Fibroblast of skin of right quadriceps (primary cell): Measurements from ENCODE around the gene SNAP25.
A peak's percentile ranks its signal among the peaks of the same experiment; 100 is the strongest.

ENCODE experiments used
- DNase-seq: peaks from one replicate; pipeline ENCODE4 v3.0.0-alpha.2; 2013

The SNAP25 gene

DNA sequence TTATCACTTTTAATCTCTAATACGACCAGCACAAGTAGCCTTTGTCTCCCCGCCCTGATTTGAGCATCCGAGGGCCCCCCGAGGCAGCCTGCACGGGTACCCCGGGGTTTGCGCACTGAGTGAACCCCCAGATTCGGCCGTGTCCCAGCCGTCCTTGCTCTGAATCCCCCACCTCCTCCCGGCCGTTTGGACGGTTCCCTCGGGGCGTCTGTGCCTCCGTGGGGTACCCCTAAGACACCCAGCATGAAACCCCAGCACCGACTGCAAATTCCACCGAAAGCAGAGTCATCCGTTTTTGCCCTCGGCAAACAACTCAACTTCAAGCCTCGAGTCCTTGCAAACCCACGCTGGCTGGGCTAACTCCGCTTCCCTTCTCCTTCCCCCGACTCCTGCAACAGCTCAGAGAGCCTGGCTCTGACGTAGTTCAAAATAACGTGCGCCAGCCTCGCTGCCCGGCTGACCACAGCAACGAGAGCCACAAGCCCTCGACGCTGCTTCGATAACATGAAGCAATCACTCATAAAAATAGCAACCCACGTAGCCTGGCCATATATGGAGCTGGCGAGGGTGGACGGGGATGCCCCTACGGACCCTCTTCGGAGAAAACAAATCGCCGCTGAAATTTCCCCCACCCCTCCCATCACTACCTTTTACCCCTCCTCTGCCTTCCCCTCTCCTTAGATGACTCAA, 764 bp upstream of the SNAP25 start:
- peak; percentile 86 for DNase-seq

DNA sequence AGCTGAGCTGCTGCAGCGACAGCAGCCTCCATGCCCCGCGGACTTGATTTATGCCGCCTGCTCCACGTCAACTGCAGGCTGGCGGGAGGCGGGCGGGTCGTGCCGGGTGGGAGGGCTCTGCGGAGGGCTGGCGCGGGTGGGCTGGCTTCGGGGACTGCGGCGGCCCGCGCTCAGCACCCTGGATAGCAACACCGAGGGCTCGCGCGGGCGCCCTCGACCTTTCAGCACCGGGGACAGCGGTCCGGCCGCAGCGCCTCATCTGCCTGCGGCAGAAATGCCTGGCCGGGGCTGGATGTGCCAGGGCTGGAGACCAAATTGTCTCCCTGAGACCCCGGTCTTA, 792 bp downstream of the SNAP25 start:
- DNase-seq: peak; percentile 69

DNA sequence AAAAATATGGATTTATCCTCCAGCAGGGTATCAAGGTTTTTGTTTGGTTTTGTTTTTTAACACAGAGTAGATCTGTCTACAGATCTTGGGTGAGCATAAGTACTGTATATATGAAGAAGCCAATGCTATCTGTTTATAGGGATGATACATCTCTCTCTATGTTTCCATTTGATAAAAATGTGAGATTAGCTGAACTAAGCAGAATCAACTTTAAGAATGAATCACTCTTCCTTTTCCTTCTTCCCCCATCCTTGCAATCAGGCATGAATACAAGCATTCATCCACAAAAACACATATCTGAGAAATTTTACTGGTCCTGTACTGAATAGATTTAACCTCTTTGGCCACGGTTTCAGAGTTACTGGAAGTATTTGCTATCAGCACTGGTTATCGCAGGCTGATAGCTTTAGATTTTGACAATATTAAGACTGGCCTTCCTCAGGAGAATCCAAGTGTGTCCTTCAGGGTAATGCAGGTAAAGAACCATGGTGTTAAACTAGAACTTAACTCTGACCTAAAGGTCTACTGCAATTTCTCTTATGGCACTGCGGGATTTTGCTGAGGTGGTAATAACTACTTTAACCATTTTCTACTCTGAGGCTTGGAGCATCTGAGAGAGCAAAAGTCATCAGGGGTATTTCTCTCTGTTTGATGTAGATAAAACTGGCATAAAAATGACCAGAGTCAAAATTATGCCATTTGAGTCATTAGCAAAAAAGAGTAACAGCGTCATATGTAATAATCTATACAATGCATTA, 1.5 kb downstream of the SNAP25 start:
- no peak for DNase-seq

DNA sequence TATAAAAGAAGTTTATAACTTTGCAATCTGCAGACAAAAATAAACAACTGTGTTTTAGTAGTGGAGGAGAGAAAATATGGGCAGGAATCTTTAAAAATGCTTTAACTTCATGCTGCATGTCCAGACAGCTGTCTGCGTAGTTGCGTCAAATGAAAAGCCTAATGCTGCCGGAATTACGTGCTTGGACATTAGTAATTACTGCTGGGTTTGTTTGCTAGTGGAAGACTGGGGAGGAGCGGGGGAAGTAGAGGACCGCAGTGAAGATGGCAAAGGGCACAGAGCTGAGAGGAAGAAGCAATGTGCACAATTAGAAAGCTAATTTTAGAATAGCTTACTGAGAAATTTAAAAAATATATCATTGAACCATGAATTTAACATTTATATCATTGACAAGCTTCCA, 2.4 kb downstream of the SNAP25 start:
- DNase-seq: no peak

DNA sequence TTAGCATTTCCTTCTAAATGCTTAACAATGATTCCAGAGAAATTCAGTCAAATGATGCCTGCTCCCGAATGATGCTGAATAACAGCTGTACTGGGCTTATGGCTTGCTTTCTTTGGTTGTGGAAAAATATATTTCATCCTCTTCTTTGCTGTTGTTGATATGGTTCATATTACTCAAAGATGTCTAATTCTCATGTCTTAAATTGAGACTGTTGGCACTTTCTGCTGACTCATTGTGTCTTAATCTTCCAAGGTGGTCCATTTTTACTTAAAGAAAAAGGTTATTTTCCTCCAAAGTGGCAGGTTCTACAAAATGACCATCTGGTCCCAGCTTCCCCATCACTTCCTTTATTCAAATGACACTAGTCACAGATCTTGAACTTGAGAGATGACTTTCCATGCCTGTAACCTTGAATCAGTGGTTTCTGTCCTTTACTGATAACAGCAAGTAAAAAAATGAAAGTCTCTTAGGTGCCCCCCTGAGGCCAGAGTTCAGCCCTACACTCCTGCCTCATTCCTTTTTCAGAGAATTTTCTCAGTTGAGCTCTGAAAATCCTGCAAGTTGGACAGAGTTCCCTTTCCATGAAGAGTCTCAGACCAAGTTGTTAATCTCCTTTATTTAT, 6.9 kb downstream of the SNAP25 start:
- no peak for DNase-seq

DNA sequence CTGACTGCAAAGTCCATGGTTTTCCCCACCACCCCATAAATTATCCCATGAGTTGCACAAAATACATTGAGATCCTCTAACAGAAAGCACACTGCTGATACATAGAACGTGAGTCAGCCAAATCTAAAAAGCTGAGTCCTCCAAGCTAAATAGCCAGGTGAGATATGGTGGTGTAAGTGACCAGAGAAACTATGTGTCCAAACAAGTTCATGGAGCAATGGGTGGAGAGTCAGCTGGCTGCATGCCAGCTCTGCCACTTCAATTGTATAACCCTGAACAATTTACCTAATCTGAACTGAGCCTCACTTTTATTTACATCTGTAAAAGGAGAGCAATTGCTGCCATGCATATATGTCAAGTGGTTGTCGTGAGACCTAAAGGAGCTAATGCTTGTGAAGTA, 9.7 kb downstream of the SNAP25 start:
- DNase-seq: no peak

DNA sequence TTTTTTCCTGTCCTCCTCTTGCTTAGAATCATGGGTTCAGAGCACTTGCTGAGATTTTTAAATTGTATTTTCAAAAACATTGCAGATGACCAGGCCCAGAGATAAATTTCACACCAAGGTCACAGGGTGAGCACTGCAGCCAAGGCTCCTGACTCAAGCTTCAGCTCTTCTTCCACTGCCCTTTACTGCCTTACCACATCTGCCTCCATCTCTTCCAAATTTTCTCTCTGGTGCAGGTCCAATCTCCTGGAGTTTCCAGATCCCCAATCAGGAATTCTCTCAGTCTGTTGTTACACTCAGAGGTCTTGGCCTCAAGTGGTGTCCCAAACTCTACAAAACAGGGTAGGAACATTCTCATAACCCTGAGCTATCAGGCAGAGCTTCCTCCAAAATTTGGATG, 12.7 kb downstream of the SNAP25 start:
- no peak for DNase-seq

DNA sequence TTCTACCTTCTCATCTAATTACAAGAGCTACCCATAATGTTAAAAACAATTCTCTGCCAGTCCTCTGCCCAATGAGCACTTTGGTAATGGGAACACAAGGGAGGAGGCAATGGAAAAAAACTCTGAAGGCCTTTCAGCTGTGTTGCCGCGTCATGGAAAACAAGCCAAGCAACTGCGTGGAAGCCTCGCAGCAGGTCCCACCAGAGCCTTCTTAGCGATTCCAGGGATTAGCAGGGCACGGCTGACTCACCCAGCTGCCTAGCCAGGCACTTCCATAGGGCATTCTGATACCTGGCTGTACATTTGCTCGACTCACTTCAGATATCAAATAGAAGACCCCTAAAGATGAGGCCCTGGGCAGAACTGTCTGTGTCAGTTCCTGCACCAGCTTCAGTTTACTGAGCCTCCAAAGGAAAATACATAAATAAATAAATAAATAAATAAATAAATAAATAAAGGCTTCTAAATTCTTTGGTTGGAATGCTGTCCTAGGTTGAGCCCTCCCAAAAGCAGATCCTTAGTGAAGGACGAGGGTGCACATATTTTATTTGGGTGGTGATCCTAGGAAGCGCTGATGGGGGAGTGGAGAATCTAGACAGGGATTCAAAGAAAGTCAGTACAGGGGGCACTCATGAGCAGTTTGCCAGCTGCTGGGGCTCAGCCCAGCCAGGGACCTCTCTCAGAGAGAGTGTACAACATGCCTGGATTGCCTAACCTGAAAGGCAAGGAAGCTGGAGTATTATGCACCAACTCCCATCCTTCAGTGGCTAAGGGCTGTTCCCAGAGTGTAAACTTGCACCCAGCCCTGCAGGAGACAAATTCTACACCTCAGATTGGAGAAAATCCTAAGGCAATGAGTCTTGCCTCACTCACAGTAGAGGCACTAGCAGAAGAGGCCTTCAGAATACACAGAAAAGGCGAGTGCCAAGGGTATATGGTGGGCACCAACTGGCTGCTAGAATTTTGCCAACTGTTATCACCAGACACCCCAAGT, 18.2 kb downstream of the SNAP25 start:
- DNase-seq: no peak

DNA sequence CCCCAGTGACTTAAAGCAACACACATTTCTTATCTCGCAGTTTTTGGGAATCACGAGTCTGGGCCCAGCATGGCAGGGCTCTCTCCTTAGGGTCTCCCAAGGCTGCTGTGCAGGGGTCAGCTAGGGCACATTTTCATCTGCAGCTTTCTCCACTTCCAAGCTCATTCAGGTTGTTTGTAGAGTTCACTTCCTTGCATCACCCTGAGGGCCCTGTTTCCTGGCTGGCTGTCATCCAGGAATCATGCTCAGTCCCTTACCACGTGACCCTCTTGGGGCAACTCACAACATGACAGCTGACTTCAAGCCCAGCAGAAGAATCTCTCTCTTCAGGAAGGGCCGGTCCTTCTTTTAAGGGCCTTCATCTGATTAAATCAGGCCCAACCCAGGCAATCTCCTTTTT, 21.3 kb downstream of the SNAP25 start:
- no peak for DNase-seq

DNA sequence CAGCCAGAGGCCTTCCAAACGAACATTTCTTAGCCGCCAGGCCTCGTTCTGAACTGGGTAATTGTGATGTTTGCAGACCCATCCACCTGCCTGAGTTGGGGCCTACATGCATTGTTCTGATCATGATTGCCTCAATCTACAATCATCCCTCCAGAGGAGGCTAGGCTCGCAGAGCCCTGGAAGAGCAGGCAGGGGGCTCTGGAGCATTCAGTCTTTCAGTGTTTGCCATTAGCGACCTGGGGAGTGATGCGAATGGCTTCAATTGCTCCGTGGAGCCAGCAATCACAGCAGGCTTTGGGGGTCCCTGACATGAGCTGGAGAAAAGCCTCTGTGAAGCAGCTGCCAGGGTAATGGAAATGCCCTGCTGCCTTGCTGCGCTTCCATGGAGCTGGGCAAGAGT, 22.0 kb downstream of the SNAP25 start:
- no peak for DNase-seq

DNA sequence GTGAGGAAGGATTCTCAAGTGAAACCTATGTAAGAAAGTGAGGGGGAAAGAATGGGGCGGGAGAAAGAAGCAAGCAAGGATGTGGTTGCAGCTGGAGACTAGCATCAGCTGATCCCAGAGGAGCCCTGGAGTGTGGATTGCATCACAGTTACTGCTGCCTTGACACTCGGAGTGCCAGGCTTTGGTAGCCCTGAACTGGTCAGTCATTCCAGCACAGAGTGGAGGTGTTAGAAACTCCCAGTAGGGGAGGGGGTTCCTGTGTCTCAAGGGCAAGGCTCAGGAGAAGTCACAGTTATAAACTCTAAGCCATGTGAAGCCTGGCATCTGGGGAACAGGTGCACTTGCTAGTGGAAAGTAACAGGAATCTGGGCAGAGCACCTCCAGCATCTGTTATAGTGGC, 23.5 kb downstream of the SNAP25 start:
- no peak for DNase-seq

DNA sequence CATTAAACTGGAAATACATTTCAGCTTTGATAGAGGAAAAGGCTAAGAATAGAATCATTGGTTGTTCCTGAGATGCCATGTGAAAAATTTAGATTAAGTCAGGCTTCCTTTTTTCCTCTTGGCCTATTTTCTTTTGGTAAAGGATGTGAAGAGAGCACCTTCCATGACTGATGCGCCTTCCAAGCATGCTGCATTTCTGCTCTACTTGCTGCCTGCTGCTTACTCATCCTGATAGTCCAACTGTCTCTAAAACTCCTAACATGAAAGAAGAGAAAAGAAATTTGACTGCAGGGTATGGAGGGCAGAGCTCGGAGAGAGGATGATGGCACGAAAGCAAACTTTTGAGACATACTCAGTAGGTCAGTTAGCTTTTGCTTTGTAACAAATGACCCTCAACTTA, 28.8 kb downstream of the SNAP25 start:
- DNase-seq: peak; percentile 11

DNA sequence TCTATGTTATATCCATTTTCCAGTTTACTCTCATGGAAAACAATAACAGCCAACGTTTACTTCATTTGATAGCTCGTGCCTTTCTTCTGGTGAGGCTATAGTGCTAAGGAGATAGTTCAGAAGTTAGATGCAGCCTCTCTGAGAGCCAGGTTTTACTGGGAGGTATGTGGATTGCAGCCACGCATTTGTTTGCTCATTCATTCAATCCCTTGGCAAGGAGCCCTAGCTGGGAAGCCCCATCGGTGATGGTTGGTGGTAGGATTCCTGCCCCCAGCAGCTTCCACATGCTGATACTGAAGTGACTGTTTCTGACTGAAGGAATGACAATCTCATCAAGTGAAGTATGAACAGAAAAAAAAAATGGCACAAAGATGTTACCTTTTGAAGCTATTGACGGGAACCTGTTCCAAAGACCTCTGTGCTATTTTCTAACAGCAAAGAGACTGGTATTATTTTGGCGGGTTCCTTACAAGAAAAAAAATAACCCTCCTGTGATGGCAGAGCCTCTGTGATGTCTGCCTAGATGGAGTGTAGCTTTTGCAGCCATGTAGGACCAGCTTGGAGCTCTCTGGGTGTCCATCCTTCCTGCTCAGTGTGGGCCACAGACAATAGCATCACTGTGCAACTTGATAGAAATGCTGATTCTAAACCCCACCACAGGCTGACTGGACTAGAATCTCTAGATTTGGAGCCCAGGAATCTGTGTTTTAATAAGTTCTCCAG, 30.6 kb downstream of the SNAP25 start:
- DNase-seq: no peak

DNA sequence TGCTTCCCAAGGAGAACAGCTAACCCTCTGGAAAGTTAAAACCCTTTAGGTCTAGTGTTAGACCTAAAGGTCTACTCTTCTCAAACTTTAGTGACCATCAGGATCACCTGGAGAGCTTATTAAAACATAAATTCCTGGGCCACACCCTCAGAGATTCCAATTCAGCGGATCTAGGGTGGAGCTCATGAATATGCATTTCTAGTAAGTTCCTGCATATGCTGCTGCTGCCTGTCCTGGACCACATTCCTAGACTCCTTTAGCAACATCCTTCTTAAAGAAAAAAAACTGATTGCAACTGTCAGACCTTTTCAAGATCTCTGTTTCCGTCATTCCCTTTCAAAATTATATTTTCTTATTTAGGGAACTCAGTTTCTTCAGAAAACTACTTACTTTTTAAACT, 31.2 kb downstream of the SNAP25 start:
- DNase-seq: no peak

DNA sequence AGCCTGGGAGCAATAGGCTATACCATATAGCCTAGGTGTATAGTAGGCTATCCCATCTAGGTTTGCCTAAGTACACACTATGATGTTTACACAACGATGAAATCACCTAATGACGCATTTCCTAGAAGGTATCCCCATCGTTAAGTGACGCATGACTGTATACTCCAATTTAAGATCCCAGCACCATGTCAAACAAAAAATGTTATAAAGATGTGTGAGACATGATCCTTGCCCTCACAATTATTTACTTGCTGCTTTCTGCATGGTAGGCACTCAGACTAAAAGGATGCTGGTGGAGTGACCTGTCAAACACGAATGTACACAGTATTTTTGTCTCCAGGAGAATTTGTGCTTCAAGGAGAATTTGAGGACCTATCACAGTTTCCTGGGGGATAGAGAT, 32.3 kb downstream of the SNAP25 start:
- no peak for DNase-seq

DNA sequence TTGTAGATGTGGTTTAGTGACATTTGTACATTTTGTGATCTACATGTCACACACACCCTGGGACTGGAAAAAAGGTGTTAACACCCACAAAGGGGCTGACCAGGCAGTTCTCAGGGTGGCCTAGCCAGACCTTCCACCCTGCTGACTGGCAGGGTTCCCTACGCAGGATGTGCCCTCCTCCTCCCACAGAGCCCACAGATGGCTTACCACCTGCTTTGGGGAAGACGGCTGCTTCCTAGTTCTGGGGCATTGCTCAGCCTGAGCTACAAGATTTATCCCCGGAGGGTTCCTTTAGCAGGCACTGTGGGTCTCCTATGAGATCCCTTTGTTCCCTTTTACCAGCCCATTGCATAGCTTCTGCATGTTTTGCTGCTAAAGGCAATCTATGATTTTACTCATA, 35.1 kb downstream of the SNAP25 start:
- DNase-seq: no peak

DNA sequence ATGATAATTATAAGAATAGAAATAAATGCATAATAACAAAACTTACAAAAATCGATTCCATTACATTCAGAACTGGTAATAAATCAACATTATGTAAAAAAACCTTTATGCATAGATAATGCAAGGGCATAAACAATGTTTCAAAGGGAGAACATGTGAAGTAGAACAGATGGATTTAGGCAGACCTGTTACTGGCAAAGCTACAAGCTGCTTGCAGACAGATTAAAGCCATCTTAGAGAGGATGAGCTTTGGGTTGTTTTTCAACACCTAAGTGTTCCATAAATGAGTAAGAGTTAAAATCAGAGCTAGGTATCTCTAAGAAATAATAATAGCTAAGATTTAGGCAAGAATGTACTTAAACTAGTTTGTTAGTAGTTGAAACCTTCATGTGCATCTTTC, 37.2 kb downstream of the SNAP25 start:
- DNase-seq: no peak

DNA sequence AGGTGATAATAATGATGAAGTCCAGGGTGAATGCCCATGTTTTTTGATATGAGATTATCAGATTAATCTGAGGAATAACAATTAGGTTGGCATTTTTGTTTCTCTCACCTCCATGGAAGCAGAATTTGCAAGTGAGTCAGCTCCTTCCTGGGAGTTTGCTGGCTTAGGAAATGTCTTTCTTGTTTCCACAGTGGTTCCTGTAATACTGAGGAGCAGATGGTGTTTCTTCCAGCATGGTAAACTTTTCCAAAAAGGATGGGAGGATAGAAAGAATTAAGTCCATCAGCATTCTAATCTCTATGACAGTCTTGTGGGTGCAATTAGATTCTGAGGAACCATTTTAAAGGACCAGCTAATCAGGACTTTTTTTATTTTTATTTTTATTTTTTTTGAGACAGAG, 40.5 kb downstream of the SNAP25 start:
- no peak for DNase-seq

DNA sequence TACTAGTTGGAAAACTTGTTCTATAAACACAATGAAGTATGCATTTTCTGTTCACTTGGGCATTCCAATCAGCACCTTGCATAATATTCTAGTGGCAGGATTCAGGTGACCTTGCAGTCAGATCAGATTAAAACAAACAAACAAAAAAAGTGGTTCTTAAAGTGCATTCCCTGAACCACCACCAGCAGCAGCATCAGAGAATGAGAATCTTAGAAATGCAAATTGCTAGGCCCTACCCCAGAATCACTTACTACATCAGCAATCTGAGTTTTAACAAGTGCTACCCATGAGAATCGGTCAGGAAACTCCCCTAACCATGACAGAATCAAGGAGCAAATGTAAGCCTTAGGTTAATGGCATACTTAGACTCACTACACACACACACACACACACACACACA, 41.7 kb downstream of the SNAP25 start:
- DNase-seq: no peak

DNA sequence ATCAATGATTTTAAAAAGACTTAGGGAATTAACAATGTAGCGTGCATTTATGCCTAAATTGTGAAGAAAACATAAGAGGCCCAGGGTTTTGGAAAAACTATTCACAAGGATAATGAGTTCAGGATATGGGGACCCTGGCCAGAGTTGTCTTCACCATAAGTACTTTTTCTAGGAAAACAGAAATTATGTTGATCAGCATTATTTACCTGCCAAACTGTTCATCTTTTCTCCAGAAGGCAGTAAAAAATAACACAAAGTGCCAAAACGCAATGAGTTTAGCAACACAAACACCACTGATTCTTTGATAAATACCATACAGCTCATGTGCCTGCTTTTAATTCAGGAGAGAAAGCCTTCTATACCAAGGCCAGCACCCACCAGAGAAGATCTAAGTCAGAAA, 43.1 kb downstream of the SNAP25 start:
- no peak for DNase-seq

DNA sequence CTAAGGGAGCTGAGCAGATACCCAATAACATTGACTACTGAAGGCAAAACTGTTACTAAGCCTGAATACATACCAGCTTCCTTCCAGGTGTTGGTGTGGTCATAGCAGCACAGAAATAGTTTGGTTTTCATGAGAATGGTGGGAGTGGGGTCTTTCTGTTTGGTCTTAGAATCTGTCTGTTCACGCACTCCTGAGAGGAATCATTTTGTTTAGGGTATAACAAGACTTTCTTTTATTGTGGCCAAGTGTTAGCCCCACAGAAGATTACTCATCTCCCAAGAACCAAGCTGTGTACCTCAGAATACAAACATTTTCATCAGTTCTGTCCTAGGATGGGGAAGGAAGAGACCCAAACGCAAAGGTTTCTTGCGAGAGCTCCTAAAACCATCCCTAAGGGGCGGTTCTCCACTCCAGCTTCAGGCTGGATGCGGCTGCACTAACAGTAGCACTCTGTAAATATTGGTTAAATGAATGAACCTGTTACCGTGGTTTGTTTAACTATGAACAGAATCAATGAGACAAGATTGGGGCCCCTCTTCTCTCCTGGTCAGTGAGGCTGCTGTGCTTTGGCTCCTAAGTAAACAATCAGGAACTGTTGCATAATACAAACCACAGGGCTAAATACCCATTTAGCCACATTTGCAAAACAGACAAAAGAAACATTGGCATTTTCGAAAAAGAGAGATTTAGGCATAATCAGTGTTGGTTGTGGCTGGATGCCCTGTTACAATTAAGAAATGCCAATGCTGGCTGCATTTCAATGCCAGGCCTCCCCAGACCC, 44.9 kb downstream of the SNAP25 start:
- no peak for DNase-seq

DNA sequence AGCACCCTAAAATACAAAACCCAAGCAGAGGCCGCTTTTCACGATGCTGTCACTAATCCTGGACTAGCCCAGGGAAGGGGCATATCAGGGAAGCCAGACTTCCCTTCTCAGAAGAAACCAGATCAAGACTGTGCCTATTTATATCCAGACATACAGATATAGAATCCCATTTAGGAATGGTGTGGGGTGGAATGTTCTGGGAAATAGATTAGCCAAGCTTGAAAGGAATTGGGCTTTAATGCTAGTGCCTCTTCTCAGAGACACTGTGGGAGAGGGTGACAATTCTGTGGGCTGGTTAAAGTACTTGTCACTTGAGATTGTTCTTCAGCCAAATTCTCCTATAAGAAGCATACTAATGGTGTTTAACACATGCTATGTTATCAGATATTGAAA, 45.5 kb downstream of the SNAP25 start:
- no peak for DNase-seq
